Measurements from ENCODE around the gene NRXN2.

Gene NRXN2

GRCh38 chr11:64723117-64723906 is at the start of gene NRXN2:
TSS of gene NRXN2 (minus strand) at chr11:64723197. CDS start at chr11:64713699, 9,498 bp downstream.
- DNase-seq: peak; percentile 81

GRCh38 chr11:64772303-64773018 is 49.5 kb upstream of the NRXN2 start:
- DNase-seq: peak; percentile 78

DNA sequence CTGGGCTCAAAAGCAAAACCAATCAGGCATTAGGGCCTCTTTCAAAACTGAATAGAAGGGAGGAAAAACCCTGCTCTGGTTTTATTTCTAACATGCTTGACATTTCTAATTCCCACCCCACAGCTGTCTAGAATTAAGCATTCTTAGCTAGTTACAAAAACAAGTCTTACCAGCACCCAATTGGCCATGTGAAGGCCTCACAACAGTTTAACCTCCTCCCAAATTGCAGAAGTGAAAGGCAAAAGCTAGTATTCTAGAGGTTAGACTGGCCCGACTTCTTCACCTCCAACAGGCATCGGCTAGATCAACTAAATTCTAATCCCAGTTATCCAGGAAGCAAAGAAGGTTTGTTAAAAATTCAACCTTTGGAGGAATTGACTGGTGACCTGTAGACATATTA is 48.9 kb upstream of the NRXN2 start:
- DNase-seq: peak; percentile 59

DNA sequence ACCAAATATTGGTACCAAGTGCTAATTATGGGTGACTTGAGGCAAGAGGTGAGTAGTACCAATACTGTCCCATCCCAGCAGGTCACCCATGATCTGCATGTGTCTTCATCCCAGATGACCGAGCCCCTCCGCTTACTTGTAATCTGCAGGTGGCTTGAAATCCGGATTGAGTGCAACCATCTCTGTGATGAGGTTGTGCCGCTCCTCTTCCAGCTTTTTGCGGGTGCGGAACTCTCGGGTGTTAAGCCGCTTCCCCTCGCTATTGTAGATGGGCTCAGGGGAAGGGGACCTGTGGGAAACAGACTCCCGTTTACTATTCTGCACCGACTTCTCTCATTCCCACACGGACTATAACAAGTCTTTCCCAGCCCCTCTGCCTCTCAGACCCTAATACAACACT is 47.1 kb upstream of the NRXN2 start:
- DNase-seq: no peak

GRCh38 chr11:64769283-64769682 is 46.3 kb upstream of the NRXN2 start:
- no peak for DNase-seq

DNA sequence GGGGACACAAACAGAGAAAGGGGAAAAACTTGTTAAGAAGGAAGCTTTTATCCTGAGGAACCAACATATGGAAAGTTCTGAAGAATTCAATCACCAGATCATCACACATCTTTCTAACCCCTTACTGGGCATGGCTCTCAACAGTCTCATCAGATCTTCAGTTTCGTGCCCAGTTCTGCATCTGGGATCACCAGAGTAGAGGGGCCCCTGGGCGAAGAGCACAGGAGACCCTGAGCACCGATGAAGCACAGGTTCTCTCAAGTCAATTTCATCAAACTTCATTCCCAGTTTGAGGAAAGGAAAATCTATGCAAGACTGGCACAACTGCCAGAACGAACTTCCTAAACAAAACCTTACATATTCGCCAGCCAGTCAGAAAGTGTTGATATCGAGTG is 45.3 kb upstream of the NRXN2 start:
- DNase-seq: no peak

DNA sequence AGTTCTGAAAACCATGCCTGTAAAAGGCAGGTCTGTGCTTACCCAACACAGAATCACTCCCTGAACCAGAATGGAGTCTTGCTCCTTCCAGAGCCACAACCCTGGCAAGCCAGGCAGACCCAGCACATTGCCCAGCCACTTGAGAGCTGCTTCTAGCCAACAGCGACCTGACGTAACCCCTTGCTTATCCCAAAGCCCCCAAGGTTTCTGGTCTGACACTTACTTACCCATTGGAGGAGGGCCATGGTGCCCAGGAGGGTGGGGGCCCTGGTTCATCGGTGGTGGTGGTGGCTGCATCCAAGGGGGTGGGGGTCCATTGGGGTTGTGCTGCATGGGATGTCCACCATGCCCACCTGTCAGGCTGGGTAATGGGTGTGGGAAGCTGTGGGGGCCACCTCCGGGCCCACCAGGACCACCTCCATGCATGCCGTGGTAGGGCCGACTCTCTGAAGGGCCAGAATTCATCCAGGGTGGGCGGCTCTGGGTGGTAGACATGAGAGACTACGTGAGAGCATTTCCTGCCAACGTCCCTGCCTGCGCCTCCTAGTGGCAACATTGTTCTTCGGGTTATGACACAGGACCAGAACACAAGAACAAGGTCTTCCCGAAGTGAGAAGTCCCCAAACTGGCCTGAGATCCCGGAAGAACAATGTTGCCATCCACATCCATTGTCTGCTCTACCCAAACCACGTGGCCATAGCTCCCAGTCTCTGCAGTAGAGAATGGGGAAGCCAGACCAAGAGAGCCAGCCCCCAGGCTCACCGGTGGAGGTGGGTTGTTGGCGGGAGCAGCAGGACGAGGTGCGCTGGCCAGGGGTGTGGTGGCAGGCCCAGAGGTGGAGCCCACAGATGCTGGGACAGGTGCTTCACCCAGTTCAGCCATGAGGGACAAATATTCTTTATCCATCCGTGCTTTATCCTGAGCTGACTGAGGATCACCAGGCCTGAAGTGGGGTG is 44.6 kb upstream of the NRXN2 start:
- peak; percentile 73 for DNase-seq

DNA sequence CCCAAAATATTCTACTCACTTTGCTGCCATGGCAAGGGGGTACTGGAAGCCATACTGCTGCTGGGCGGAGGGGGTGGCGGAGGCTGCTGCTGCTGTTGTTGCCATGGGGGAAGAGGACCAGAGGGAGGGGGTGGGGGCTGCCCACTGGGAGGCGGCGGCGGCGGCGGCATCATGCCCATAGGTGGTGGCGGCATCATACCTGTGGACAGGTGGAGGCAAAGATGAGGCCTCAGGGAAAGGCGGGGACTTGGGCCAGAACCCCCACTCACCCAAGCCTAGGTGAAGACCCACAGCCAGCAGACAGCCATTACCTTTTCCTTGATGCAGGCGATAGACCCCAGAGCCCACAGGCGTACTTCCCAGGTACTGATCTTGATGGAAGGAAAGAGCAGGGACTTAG is 43.9 kb upstream of the NRXN2 start:
- no peak for DNase-seq

DNA sequence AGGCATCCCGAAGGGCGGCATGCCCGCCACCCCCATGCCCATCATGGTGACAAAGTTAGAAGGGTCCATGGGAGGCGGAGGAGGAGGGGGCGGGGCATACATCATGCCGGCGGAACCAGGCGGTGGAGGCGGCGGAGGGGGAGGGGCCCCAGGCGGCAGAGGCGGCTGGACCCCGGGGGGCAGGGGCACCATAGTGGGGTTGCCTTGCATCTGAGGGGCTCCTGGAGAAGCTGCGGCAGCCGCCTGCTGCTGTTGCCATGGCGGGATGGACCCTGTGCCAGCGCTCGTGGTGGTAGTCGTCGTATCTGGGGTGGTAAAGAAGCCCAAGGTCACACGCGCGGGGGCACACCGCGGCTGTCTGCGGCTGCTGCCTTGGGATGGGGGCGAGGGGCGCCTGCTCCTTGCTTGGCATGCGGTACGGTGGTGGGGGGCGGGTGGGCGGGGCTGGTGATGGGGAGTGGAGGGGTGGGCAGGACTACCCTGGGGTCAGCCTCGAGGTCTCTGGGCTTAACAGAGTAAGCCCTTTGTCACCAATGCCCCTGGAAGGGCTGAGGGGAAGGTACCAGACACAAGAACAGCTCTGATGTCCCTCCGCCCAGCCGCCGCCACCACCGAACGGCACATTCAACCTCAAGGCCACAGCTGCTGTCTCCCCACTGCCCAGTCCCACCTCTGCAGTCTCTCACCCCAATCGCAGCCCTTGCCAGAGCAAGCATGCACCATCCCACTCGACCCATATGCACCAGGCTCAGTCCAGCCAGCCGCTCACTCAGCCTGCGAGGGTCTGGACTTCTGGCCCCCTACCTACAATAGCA is 43.1 kb upstream of the NRXN2 start:
- DNase-seq: no peak

DNA sequence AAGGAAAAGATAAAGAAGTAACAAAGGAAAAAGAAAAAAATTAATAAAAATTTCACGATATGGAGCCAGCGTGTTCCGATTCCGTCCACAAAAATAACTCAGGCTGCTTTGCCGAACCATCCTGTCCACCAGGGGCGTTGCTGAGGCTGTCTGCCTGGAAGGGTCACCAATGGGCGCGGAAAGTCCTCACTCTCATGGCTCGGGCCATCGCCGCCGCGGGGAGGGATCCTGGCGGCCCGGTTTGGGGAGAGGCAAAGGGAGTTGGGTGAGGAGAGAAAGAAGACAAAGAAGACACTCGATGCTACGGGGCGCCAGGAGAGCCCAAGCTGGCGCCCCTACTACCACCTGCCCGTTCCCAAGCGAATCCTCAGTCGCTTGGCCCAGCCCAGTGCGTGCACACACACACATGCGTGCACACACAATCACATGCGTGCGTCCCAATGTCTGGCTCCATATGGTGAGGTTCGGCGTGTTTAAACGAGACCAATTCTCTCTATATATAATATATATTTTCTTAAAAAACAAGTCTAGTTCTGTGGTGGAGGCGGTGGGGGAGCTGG is 42.4 kb upstream of the NRXN2 start:
- DNase-seq: no peak

DNA sequence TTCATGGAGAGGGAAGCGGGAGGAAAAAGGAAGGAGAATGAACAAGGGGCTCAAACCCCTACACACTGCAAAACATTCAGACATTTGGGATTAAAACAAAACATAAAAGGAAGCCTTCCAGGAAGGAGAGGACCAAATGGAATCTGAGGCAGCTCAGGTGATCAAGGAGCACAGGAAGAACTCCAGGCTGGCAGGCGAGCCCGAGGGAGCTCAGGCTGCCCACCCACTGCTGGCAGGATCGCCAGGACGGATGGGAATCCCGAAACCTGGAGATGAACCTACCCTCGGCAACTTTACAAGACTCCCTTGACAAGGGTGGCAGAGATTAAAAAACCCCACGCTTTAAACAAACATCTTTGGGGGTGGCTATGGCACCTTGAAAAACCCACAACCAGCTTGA is 41.8 kb upstream of the NRXN2 start:
- DNase-seq: no peak

DNA sequence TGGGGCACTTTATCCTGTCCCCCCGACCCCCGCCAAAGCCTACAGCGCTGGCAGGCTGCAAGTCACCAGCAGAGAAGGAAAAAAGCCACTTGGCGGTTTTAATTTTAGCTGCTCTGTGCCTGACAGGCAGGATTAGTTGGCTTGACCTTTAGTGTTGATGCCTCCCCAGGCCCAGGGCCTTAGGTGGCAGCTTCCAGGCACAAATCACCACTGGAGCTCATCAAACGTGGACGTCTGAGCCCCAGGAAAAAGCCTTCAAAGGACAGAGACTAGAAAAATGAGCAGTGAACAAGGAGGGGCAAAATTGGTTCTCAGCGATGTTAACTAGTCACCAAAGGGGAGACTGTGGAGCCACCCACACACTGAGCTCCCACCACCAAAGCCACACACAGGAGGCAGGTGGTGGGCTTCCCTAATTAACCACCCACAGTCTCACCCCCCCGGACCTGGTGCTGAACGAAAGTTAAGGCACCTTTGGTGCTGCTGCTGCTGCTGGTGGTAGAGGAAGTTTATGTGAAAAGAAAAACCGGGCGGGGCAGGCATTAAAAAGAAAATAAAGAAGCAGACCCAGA is 41.1 kb upstream of the NRXN2 start:
- DNase-seq: no peak

DNA sequence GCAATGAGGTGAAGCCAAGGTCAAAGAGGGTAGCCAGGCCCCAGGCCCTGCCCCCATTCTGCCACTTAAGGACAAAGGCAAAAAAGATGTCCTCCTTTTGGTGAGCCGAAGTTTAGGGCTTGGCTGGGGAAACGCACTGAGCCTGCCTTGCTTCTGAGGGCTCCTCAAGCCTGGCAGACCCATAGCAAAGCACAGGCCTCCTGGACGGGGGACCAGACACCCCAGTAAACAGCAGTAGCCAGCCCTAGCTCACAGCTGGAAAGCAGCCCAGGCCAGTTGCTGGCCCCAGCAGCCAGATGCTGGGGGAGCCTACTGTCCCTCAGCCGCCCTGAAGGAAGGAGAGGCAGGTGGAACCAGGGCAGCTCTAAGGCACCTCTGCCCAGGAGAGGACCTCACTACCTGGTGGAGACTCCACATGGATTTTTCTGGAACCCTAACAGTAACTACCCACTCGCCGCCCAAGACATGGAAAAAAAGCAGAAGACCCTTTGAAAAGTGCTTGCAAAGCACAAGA is 40.6 kb upstream of the NRXN2 start:
- DNase-seq: no peak

DNA sequence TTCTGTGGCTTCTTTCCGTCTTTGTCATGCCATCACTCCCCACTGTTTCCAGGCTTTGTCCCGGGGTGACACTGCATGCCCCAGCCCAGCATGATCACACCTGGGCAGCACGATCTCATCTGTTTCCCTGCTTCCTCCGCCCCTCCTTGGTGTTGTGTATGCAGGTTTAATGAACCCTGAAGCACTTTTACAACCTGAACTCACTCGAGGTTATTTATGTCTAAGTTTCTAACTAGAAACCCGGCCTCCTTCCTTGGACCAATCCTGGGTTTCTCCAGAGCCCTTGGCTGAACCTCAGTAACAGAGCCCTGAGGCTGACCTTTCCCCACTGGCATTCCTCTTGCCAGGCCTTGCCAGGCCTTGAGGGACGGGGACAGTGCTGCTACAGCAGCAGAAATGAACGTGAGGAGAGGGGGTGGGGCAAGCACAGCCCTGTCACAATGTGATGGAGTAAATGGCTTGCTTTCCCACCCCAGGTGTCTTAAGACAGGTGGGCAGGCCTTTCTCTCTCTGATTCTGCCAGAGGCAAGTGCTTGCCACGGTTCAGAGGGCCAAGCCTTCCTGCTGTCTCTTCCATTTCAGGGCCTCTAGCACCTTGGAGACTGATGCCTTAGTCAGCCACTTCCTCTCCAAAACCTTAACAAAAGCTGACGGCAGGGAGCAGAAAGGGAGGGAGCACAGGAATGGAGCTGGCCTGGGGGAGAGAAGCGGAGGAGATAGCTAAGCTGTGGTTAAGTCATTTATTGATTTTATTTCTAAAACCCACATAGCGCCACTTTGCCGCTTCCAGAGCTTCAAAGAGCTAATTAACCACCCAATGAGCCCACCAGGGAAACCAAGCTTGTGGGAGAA is 39.9 kb upstream of the NRXN2 start:
- no peak for DNase-seq

- DNase-seq: no peak
Observed at GRCh38 chr11:64762277-64762673, 39.3 kb upstream of the NRXN2 start.

- no peak for DNase-seq
Observed at GRCh38 chr11:64760759-64761420, 37.9 kb upstream of the NRXN2 start.

DNA sequence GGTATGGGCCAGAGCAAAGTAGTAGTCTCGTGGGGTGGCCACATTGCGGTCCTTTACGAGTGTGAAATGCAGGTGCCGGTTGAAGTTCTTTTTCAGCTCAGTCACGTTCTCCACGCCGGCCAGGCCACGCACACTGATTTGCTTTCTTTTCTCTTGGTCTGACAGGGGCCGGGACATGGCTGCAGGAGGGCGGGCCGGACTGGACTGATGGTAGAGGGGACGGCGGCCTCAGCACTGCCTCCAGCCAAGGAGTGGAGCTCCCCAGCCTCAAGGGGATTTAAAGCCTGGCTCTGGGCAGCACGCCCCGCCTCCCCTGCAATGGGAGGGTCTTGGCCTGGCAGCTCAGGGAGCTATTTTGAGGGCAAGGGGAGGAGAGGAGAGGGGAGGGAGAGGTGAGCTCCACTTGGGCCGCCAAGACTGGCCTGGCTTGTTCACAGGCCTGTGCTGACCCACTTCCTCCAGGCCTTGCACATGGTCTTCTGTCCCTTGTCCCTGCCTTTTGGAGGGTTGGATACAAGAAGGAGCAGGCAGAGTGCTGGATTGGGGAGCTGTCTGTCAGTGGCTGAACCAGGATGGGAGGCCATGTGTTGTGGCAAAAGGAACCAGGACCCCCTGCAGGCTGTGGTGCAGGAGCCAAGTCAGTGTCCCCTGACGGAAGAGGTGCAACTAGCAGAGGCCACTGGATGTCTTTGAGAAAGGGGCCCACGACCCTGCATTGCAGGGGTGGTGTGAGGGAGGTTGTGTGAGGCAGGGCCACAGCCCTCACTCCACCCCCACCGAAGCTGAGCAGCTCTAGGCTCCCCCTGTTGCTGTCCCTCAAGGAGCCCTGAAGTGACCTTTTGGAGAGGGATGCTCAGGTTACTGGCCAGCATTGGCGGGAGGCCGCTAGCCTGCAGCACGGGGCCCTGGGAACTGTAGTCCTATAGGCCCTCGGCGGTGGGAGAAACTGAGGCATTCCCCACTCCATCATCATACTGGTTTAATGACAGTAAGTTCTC is 37.0 kb upstream of the NRXN2 start, which contains the start of gene PYGM:
Gene PYGM (minus strand): TSS at position 253 of the 998 bp plus-strand sequence. CDS start 76 bp downstream, at position 177.
- no peak for DNase-seq

- DNase-seq: no peak
Observed at GRCh38 chr11:64759131-64759721, 36.2 kb upstream of the NRXN2 start.

All from inflammatory macrophage treated with lipopolysaccharide for 4 hours (primary cell).